Activated naive CD8-positive, alpha-beta T cell (primary cell): Measurements from ENCODE around the gene IRF2.
A peak's percentile ranks its signal among the peaks of the same experiment; 100 is the strongest.

Experiments used
- H3K27ac Mint-ChIP-seq: one replicate; pipeline ENCODE4 v1.8.0; 2021; ENCODE audit warnings: mixed read lengths
- H3K27me3 Mint-ChIP-seq: one replicate; pipeline ENCODE4 v1.8.0; 2021; ENCODE audit warnings: mixed read lengths
- H3K36me3 Mint-ChIP-seq: one replicate; pipeline ENCODE4 v1.8.0; 2021; ENCODE audit warnings: mixed read lengths
- H3K4me1 Mint-ChIP-seq: one replicate; pipeline ENCODE4 v1.8.0; 2021; ENCODE audit warnings: low read depth, mixed read lengths
- H3K4me3 Mint-ChIP-seq: one replicate; pipeline ENCODE4 v1.8.0; 2021; ENCODE audit warnings: mild to moderate bottlenecking, mixed read lengths
- H3K9me3 Mint-ChIP-seq: one replicate; pipeline ENCODE4 v1.8.0; 2021; ENCODE audit warnings: low read depth, mixed read lengths

Gene IRF2

DNA sequence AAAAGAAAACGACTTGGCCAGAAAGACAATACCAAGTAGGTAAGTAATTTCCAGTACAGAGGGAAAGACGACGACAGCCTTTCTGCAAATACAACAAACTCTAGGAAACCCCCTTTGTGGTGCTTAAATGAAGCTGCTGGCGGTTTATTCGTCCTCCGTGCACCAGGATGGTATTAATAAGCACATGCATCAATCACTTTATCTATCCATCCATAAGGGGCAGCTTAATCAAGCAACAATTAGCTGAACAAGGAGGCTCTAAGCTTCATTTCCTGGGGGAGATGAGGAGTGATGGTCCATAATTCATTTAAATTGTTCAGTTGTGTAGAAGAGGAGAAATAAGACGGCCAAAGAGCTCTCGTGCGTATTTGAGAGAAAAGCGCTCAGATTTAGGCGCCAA is 26.2 kb downstream of the IRF2 start:
- peak overlapping the region; percentile 46 for H3K27ac Mint-ChIP-seq
- H3K27me3 Mint-ChIP-seq = no peaks in the 10 kb centered on the region
- peak overlapping the region; percentile 36 for H3K4me3 Mint-ChIP-seq
- H3K36me3 Mint-ChIP-seq = peaks cover 11% of the 10 kb centered on the region
- no peaks in the 10 kb centered on the region for H3K9me3 Mint-ChIP-seq
- peaks cover 85% of the 10 kb centered on the region for H3K4me1 Mint-ChIP-seq

DNA sequence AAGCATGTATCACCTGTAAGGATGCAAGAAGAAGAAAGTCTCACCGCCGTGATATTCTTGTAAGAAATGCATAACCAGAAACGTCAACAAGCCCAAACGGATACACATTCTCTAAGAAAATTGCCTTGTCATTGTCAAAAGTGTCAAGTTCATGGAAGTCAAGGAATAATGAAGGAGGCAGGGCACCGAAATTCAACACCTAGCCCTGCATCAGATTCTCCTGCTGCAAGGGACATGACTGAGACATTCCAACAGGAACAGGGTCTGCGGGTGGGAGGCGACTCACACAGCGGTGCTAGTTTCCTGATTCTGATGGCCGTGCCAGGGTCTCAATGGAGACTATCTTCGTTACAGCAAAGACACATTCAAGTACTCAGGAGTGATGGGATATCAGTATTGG is 26.7 kb downstream of the IRF2 start:
- peaks cover 86% of the 10 kb centered on the region for H3K4me1 Mint-ChIP-seq
- H3K27me3 Mint-ChIP-seq = no peaks in the 10 kb centered on the region
- H3K27ac Mint-ChIP-seq = peak overlapping the region; percentile 1
- H3K36me3 Mint-ChIP-seq = peaks cover 11% of the 10 kb centered on the region
- peak overlapping the region; percentile 36 for H3K4me3 Mint-ChIP-seq
- H3K9me3 Mint-ChIP-seq = no peaks in the 10 kb centered on the region

DNA sequence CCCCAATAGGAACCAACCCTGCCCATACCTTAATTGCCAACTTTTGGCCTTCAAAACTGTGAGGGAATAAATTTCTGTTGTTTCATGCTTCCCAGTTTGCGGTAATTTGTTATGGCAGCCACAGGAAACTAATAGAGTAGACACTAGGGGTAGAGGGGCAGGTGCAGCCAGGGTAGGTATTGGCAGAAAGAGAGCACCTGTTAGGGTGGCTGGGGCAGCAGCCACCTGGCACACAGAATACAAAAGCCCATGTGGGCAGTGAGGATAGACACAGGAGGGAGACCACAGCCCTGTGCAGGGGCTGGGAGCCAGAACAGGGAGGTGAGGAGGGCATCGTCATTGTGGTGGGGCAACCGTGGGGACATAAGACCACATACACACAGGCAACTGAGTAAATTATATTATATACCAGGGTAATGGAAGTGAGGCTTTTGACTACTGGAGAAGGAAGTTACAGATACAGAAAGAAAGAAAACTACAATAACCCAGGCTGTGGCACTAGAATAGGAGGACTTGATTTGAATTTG is 28.2 kb downstream of the IRF2 start:
- Mint-ChIP-seq H3K36me3 (peaks cover 11% of the 10 kb centered on the region), H3K27ac (peak overlapping the region; percentile 83), H3K9me3 (no peaks in the 10 kb centered on the region), H3K27me3 (no peaks in the 10 kb centered on the region), H3K4me1 (peaks cover 87% of the 10 kb centered on the region), H3K4me3 (peak overlapping the region; percentile 15)

DNA sequence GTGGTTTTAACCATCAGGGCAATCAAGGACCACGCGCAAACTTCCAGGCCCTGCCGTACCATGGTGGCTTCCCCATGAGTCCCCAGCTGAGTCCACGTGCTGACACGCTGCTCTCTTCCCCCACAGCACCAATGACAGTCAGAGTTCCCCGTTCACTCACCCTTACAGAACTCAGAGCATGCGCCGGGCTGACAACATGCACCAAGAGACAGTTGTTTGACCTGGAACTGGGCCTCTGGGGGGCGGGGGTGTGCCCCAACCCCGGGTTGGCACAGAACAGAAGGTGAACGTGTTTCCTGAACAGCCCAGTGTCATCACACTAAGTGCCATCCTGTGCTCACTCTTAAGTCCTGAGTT is 29.4 kb downstream of the IRF2 start:
- Mint-ChIP-seq H3K9me3 (no peaks in the 10 kb centered on the region), H3K36me3 (peaks cover 10% of the 10 kb centered on the region), H3K4me1 (peaks cover 90% of the 10 kb centered on the region), H3K27me3 (no peaks in the 10 kb centered on the region), H3K4me3 (peak overlapping the region; percentile 14), H3K27ac (peak overlapping the region; percentile 54)

DNA sequence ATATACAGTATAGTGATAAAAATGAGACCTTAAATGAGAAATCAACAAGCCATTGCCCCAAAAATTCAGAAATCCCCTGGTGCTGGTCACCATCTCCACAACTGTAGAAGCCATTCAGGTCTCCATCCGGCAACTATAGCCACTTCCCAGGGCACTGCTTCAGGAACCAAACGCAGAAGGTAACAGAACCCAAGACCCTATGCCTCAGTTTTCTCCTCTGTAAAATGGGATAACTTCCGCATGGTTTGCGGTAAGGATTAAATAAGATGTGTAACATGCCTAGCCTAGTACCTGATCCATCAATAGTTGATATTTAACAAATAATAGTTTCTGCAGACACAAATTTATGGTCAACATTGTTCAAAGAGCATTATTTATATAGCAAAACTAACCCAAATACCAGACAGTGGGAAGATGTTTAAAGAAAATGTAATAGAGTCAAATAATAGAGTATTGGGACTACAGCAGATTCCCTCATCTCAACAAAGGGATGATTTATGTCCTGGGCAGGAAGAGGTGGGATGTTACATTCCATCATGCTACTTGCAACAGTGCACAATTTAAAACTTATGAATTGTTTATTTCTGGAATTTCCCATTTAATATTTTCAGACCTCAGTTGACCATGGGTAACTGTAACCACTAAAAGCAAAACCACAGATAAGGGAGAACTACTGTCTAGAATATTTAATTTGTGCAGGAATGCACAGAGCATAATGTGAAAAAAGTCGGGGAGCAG is 30.0 kb downstream of the IRF2 start:
- Mint-ChIP-seq H3K27me3 (no peaks in the 10 kb centered on the region), H3K36me3 (peaks cover 8% of the 10 kb centered on the region), H3K4me1 (peaks cover 89% of the 10 kb centered on the region), H3K4me3 (peak overlapping the region; percentile 14), H3K27ac (peak overlapping the region; percentile 54), H3K9me3 (no peaks in the 10 kb centered on the region)

DNA sequence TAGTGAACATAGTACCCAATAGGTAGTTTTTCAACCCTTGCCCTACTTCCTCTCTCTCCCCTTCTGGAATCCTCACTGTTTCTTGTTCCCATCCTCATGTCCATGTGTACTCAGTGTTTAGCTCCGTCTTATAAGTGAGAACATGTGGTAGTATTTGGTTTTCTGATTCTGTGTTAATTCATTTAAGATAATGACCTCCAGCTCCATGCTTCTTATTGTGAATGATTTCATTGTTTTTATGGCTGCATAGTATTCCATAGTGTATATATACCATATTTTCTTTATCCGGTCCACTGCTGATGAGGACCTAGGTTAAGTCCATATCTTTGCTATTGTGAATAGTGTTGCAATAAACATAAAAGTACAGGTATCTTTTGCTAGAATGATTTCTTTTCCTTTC is 31.0 kb downstream of the IRF2 start:
- no peaks in the 10 kb centered on the region for H3K9me3 Mint-ChIP-seq
- H3K36me3 Mint-ChIP-seq = peaks cover 8% of the 10 kb centered on the region
- H3K4me1 Mint-ChIP-seq = peaks cover 86% of the 10 kb centered on the region
- H3K27ac Mint-ChIP-seq = no peak overlapping the region
- no peak overlapping the region for H3K4me3 Mint-ChIP-seq
- no peaks in the 10 kb centered on the region for H3K27me3 Mint-ChIP-seq

DNA sequence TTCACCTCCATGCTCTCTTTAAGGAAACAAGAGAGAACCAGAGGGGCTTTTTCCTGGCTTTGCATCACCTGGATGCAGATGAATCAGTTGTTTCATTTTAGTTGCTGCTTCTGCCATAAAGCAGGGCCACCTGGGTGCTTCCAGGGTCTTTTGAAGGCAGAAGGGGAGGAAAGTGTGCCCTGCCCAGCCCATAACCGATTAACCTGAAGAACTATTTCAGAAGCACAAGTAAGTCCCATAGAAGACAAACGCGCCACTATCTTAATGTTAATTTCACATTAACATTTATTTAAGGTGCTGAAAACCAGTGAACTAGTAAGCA is 32.1 kb downstream of the IRF2 start:
- no peak overlapping the region for H3K4me3 Mint-ChIP-seq
- peak overlapping the region; percentile 59 for H3K27ac Mint-ChIP-seq
- peaks cover 8% of the 10 kb centered on the region for H3K36me3 Mint-ChIP-seq
- H3K4me1 Mint-ChIP-seq = peaks cover 86% of the 10 kb centered on the region
- no peaks in the 10 kb centered on the region for H3K27me3 Mint-ChIP-seq
- no peaks in the 10 kb centered on the region for H3K9me3 Mint-ChIP-seq

DNA sequence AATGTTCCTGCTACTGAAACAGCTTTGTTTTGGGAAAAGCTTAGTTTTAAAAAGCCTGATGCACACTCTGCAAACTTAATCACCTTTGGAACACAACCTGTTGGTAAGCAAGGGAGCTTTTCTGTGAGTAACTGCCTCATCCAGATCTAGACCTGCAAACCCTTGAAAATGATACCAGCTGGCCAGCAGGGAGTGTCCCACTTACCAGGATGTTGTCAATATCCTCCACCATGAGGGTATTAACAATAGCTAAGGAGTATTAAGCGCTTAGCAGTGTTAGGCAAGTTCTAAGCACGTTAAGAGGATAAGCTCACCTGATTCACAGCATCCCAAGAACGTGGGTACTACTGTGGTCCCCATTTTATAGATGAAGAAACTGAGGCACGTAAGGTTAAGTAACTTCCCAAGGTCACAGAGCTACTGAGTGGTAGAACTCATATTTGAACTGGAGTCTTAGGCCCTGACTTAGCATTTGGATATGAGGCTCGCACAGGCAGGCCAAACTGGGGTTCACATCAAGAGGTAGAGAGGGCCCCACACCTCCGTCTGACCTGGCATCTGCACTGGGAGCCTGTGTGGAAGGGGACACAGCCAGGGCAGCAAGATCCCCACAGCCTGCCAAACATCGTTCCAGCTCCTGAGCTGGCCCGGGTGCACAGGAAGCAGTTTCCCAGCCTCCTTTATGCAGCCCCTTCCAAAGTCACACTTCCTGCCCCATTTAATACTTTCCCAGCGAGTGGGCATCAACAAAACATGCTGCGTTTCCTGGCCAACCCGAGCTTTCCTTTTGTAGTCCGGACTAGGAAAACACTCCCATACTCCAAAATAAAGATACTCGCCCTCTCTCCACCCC is 32.7 kb downstream of the IRF2 start:
- Mint-ChIP-seq H3K27me3 (no peaks in the 10 kb centered on the region), H3K27ac (peak overlapping the region; percentile 59), H3K4me1 (peaks cover 83% of the 10 kb centered on the region), H3K4me3 (no peak overlapping the region), H3K36me3 (peaks cover 7% of the 10 kb centered on the region), H3K9me3 (no peaks in the 10 kb centered on the region)

DNA sequence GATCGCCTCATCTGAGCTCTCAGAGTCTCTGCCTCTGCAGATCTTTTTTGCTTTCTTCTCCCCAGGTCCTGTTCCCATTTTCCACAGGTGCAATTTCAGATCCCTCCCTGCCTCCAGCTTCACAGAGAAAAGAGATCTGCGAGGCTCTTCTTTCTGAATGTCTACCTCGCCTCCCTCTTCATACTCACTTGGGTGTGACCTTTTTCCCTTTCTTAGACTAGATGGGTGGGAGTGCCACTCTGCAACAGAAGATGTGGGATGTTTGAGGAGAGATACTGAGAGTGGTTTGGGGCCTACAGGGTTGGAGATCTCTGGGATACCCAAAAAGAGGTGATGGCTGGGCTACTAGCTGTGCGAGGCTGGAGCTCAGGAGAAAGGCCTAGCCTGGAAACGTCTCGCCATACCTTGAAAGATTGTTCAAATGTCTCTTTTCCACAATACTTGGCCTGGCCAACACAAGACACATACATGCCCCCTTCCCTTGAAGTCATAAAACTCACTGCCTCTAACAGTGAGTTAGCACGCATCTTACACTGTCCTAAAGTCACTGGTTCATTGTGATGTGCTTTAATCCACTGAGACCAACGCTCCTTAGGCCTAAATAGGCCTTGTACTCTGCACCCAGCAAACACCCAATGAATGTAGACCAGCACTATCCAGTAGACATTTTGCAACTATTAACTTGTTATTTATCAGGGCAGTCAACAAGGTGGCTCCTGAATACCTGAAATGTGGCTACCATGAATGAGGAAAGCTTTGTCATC is 33.6 kb downstream of the IRF2 start:
- H3K27me3 Mint-ChIP-seq = no peaks in the 10 kb centered on the region
- H3K4me1 Mint-ChIP-seq = peaks cover 81% of the 10 kb centered on the region
- no peak overlapping the region for H3K4me3 Mint-ChIP-seq
- peaks cover 2% of the 10 kb centered on the region for H3K36me3 Mint-ChIP-seq
- H3K9me3 Mint-ChIP-seq = no peaks in the 10 kb centered on the region
- peak overlapping the region; percentile 64 for H3K27ac Mint-ChIP-seq

DNA sequence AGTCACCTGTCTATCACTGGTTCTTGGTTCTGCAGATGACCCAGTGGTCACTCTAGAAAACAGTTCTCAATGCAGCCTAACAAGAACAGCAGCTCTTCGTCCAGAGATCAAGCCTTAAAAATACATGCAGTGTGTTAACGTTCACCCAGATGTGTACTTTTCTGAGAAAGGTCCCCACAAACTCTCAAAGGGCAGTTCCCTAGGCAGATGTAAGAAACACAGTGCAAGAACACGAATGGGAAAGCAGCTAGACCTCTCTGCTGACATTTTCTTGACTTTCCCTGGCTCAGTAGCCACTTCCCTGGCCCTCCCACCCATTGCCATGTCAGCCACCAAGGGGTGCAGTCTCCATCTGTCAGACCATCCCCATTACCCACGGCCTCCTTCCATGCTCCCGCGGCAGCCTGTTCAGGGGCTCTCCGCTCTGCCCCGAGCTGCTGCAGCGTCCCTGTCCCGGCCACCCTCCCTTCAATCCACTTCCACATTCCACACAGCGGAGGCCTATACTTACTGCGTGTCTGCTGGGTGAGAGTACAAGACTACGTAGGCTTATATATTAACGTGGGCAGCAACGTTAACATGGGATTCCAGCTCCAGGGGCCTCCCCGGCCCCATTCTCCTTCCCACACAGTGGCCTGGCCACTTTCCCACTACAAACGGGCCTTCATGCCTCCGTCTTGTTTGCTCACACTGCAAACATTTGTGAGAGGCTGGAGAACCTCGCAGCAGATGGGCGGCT is 34.3 kb downstream of the IRF2 start:
- Mint-ChIP-seq H3K4me3 (no peak overlapping the region), H3K4me1 (peaks cover 84% of the 10 kb centered on the region), H3K27ac (peak overlapping the region; percentile 36), H3K36me3 (no peaks in the 10 kb centered on the region), H3K9me3 (no peaks in the 10 kb centered on the region), H3K27me3 (no peaks in the 10 kb centered on the region)

DNA sequence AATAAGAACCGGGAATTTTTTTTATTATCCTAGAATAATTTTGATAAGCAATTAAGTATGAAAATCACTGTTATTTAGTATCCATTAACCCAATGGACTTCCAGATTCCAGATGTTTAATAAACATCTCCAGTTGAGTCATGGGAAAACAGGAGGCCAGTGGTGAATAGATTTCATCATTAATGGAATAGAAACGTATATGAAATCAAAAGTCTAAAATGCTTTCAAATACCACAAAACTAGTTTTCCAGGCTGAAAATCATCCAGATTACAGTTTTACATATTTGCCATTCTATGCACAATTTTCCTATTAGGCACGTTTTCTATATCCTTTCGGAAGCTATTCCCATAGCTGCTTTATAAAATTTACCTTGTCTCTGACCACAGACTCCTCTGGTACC is 35.0 kb downstream of the IRF2 start:
- Mint-ChIP-seq H3K4me1 (peaks cover 81% of the 10 kb centered on the region), H3K9me3 (no peaks in the 10 kb centered on the region), H3K27ac (no peak overlapping the region), H3K36me3 (no peaks in the 10 kb centered on the region), H3K4me3 (no peak overlapping the region), H3K27me3 (no peaks in the 10 kb centered on the region)

DNA sequence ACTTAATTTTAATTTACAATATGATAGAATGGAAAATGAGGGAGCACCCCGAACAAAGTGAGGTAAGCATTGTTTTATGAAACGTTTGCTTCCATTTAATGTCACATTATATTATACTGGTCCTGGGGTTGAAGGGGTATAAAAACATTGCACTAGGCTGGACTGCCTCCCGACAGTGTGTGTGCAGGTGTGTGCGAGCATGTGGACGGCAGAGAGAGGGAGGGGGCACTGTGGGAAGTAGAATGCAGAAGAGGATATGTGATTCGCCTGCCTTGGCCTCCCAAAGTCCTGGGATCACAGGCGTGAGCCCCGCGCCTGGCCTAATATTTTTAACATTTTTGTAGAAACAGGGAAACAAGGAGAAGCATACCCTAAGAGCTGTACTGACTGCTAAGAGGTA is 36.0 kb downstream of the IRF2 start:
- H3K4me3 Mint-ChIP-seq = no peak overlapping the region
- no peaks in the 10 kb centered on the region for H3K9me3 Mint-ChIP-seq
- H3K36me3 Mint-ChIP-seq = no peaks in the 10 kb centered on the region
- H3K27me3 Mint-ChIP-seq = no peaks in the 10 kb centered on the region
- H3K4me1 Mint-ChIP-seq = peaks cover 81% of the 10 kb centered on the region
- H3K27ac Mint-ChIP-seq = peak overlapping the region; percentile 58

DNA sequence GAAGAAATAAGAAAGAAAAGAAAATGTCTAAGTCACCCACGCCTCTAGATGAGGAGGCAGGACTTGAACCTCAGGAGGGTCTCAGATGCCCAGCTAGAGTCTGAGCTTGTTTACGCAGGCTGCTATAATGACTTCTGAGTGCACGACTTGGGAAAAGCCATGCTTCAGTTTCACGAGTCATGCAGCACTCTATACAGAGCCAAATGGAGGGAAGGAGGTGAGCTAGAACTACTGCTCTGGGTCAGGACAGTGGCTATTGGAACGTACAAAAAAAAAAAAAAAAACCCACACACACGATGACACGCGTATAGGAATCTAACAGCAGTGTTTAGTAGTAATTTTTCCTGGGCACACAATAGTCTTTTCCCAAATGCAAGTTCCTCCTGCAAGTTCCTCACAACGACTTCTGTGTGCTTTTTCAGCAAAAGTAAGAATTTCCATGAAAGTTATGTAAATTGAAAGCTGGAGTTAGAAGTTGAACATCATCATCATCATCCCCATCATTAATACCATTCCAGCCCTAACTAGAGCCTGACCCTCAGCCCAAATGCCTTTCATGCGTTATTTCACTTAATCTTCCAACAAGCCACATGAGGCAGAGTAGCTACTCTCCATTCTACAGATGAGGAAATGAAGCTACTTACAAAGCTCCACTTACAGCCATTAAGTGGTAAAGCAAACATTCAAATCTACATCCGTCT is 36.6 kb downstream of the IRF2 start:
- Mint-ChIP-seq H3K4me3 (no peak overlapping the region), H3K4me1 (peaks cover 81% of the 10 kb centered on the region), H3K9me3 (no peaks in the 10 kb centered on the region), H3K27ac (peak overlapping the region; percentile 85), H3K36me3 (no peaks in the 10 kb centered on the region), H3K27me3 (no peaks in the 10 kb centered on the region)

DNA sequence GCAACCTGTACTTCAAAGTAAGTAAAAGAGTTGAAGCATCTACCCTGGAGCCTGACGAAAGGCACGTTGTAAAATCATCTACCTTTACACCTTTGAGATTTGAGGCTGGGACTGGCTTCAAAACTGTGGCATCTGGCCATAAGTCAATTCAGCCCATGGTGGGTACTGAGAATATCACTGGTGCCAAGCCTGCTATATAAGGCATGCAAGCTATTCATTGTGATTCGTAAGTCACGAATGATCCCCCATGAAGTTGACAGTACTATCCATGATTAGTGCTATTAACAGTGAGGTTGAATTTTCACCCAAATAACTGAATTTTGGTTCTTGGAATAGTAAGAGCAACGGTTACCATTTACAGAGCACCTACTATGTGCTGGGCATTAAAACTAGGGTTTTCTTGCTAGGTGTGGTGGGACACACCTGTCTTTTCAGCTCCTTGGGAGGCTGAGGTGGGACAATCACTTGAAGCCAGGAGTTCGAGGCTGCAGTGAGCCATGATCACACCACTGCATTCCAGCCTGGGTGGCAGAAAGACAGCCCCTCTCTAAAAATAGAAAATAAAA is 39.8 kb downstream of the IRF2 start:
- Mint-ChIP-seq H3K27me3 (no peaks in the 10 kb centered on the region), H3K9me3 (no peaks in the 10 kb centered on the region), H3K4me3 (no peak overlapping the region), H3K36me3 (peaks cover 4% of the 10 kb centered on the region), H3K4me1 (peaks cover 75% of the 10 kb centered on the region), H3K27ac (peak overlapping the region; percentile 61)
